CD4-positive, alpha-beta T cell (primary cell): ENCODE data around the gene TMED10. TPM values are rescaled to one million over a fixed set of nuclear protein-coding genes. Genes with fewer than 3 reads are reported as not detected.

Experiments used
- ATAC-seq: fragments of 200-7000 bp; cut with Tn5 transposase; one replicate; pipeline ENCODE4 v1.10.0; 2022; ENCODE audit warnings: mild to moderate bottlenecking; ENCODE audit not compliant: poor library complexity
- CTCF ChIA-PET: fragments of 350-600 bp; sonication (Branson Sonifier 250); formaldehyde crosslinking; loops from one replicate; lab custom pipeline; 2021; ENCODE audit warnings: antibody characterized with exemption, inconsistent platforms; lab: Charles Lee
- POLR2A ChIA-PET: fragments of 350-600 bp; sonication (Branson Sonifier 250); formaldehyde crosslinking; loops from one replicate; lab custom pipeline; 2021; ENCODE audit warnings: antibody characterized with exemption, inconsistent platforms; lab: Charles Lee
- DNase-seq, 14 experiments: peaks; one replicate each; pipeline ENCODE4 v3.0.0-alpha.2; 2013 to 2020; ENCODE audit warnings: mixed read lengths in 2 of 14
- H3K27ac ChIP-seq, 2 donors: one replicate each; pipeline versions ENCODE4 v1.5.1 to v1.7.0; 2013; ENCODE audit warnings: low read length in 2 of 2, low read depth in 1 of 2, mild to moderate bottlenecking in 1 of 2
- H3K27me3 ChIP-seq, 2 experiments: 1 replicate in 1 of 2; 2 replicates in 1 of 2; pipeline versions ENCODE4 v1.6.1 to v1.7.0; 2013; ENCODE audit warnings: low read length in 2 of 2, control low read depth in 1 of 2, mild to moderate bottlenecking in 1 of 2, moderate library complexity in 1 of 2; ENCODE audit not compliant: insufficient read depth in 2 of 2, control insufficient read depth in 1 of 2
- H3K36me3 ChIP-seq: one replicate; pipeline ENCODE4 v1.6.1; 2013; ENCODE audit warnings: low read length, control low read depth; ENCODE audit not compliant: insufficient read depth
- H3K4me1 ChIP-seq: one replicate; pipeline ENCODE4 v1.6.1; 2013; ENCODE audit warnings: low read length, control low read depth; ENCODE audit not compliant: insufficient read depth
- H3K4me3 ChIP-seq: one replicate; pipeline ENCODE4 v1.5.1; 2013; ENCODE audit warnings: mild to moderate bottlenecking, low read length, moderate library complexity
- H3K9me3 ChIP-seq, 2 experiments: 1 replicate in 1 of 2; 2 replicates in 1 of 2; pipeline versions ENCODE4 v1.6.1 to v1.7.0; 2013; ENCODE audit warnings: low read length in 2 of 2, mild to moderate bottlenecking in 2 of 2, control low read depth in 1 of 2, moderate library complexity in 1 of 2; ENCODE audit not compliant: control insufficient read depth in 1 of 2, insufficient read depth in 1 of 2
- H3K27ac Mint-ChIP-seq: one replicate; pipeline ENCODE4 v1.8.0; 2020; ENCODE audit warnings: mixed read lengths
- H3K27me3 Mint-ChIP-seq: one replicate; pipeline ENCODE4 v1.8.0; 2021; ENCODE audit warnings: mixed read lengths
- H3K36me3 Mint-ChIP-seq: one replicate; pipeline ENCODE4 v1.8.0; 2021; ENCODE audit warnings: low read depth, mixed read lengths
- H3K4me1 Mint-ChIP-seq: one replicate; pipeline ENCODE4 v1.8.0; 2021; ENCODE audit warnings: low read depth, mixed read lengths
- H3K4me3 Mint-ChIP-seq: one replicate; pipeline ENCODE4 v1.8.0; 2020; ENCODE audit warnings: mild to moderate bottlenecking, mixed read lengths
- H3K9me3 Mint-ChIP-seq: one replicate; pipeline ENCODE4 v1.8.0; 2020; ENCODE audit warnings: mixed read lengths
- CTCF ChIP-seq: fragments of 200-600 bp; IDR thresholded peaks from one replicate; pipeline ENCODE4 v1.8.0; 2022; ENCODE audit warnings: antibody characterized with exemption, mild to moderate bottlenecking
- intact Hi-C, 2 experiments: fragments of 100-400 bp; cut with DNase I in 1 of 2; cut with micrococcal nuclease in 1 of 2; formaldehyde crosslinking; loops; one replicate each; pipeline versions ENCODE4 v1.15.1 to v1.9.0; 2023 to 2025; cut with DNase I, micrococcal nuclease
- total RNA-seq, 174 experiments: library from RNA in 2 of 174; stranded (reverse) in 2 of 174; gene quantifications; one replicate each; pipeline ENCODE4 v1.2.3 and lab custom pipeline; 2021 to 2026

TMED10 gene
- total RNA-seq, 2 experiments from 2014 or later, result 153 to 156 TPM

- Mint-ChIP-seq H3K9me3 (no peaks in the 10 kb centered on the region), H3K36me3 (peaks cover 21% of the 10 kb centered on the region), H3K27me3 (no peaks in the 10 kb centered on the region), H3K4me1 (peaks cover 77% of the 10 kb centered on the region), H3K4me3 (no peak overlapping the region), H3K27ac (no peak overlapping the region)
- no peaks in the 10 kb centered on the region for H3K9me3 ChIP-seq
- no peak for DNase-seq
- ChIA-PET CTCF (interaction anchor here (1.4 kb wide), 1 partner anchor 12 kb away, joined by 6 read pairs; no protein-coding TSS in a partner anchor), POLR2A (no interaction called here)
- intact Hi-C loops, result no loop called here
- no peak for ATAC-seq
- no peak for TF ChIP-seq CTCF
- no peak overlapping the region for H3K27ac ChIP-seq
- no peak overlapping the region for H3K4me3 ChIP-seq
- no peaks in the 10 kb centered on the region for H3K27me3 ChIP-seq
- H3K4me1 ChIP-seq, result peaks cover 48% of the 10 kb centered on the region
- peaks cover 11% of the 10 kb centered on the region for H3K36me3 ChIP-seq
These were observed 10.6 kb downstream of the TMED10 start for GRCh38 chr14:75165586-75166391.

- no peak overlapping the region for H3K4me3 ChIP-seq
- POLR2A ChIA-PET, result interaction anchor here (0.6 kb wide), 1 partner anchor 200 kb away, joined by 3 read pairs; no protein-coding TSS in a partner anchor
- CTCF ChIA-PET, result interaction anchor here (1.7 kb wide), 1 partner anchor 131 kb away, joined by 4 read pairs; no protein-coding TSS in a partner anchor
- Mint-ChIP-seq H3K27ac (no peak overlapping the region), H3K9me3 (no peaks in the 10 kb centered on the region), H3K27me3 (no peaks in the 10 kb centered on the region), H3K4me3 (no peak overlapping the region), H3K4me1 (peaks cover 77% of the 10 kb centered on the region), H3K36me3 (peaks cover 20% of the 10 kb centered on the region)
- no peaks in the 10 kb centered on the region for H3K9me3 ChIP-seq
- no peak overlapping the region for H3K27ac ChIP-seq
- no peak for DNase-seq
- no peak for ATAC-seq
- TF ChIP-seq CTCF, result no peak
- H3K36me3 ChIP-seq, result peaks cover 11% of the 10 kb centered on the region
- no peaks in the 10 kb centered on the region for H3K27me3 ChIP-seq
- intact Hi-C loops, result no loop called here
- H3K4me1 ChIP-seq, result peaks cover 52% of the 10 kb centered on the region
These were observed 11.6 kb downstream of the TMED10 start for GRCh38 chr14:75164809-75165208.

- Mint-ChIP-seq H3K4me3 (no peak overlapping the region), H3K4me1 (peaks cover 77% of the 10 kb centered on the region), H3K9me3 (no peaks in the 10 kb centered on the region), H3K36me3 (peaks cover 18% of the 10 kb centered on the region), H3K27me3 (no peaks in the 10 kb centered on the region), H3K27ac (no peak overlapping the region)
- H3K4me3 ChIP-seq, result no peak overlapping the region
- ChIA-PET POLR2A (interaction anchor here (0.6 kb wide), 1 partner anchor 43 kb away, joined by 3 read pairs; no protein-coding TSS in a partner anchor), CTCF (interaction anchor here (1.0 to 1.7 kb wide), 2 partner anchors 95 to 132 kb away, joined by 3 to 4 read pairs; no protein-coding TSS in a partner anchor)
- peaks cover 11% of the 10 kb centered on the region for H3K36me3 ChIP-seq
- H3K27ac ChIP-seq, result no peak overlapping the region
- ATAC-seq, result no peak
- no peaks in the 10 kb centered on the region for H3K9me3 ChIP-seq
- no peaks in the 10 kb centered on the region for H3K27me3 ChIP-seq
- H3K4me1 ChIP-seq, result peaks cover 47% of the 10 kb centered on the region
- intact Hi-C loops, result no loop called here
- DNase-seq, result no peak
- no peak for TF ChIP-seq CTCF
These were observed 12.7 kb downstream of the TMED10 start for GRCh38 chr14:75163677-75164076.
